Umbilical cord (tissue), 2 donors: Measurements from ENCODE around the gene SPOCK1. TPM values are rescaled to one million over a fixed set of nuclear protein-coding genes. Genes with fewer than 3 reads are reported as not detected.
A peak's percentile ranks its signal among the peaks of the same experiment; 100 is the strongest.

Source experiments
- DNase-seq: peaks from one replicate; pipeline ENCODE4 v3.0.0-alpha.2; 2015; ENCODE audit warnings: low spot score
- total RNA-seq: library from RNA; depleted of rRNA; stranded (reverse); fragments of >200 nt; gene quantifications from one replicate; pipeline ENCODE4 v1.2.3, GENCODE V29; 2014; ENCODE audit warnings: low replicate concordance; ENCODE audit not compliant: insufficient read depth

Gene SPOCK1
- total RNA-seq, 1 donor from 2014 or later: 28.4 TPM

DNA sequence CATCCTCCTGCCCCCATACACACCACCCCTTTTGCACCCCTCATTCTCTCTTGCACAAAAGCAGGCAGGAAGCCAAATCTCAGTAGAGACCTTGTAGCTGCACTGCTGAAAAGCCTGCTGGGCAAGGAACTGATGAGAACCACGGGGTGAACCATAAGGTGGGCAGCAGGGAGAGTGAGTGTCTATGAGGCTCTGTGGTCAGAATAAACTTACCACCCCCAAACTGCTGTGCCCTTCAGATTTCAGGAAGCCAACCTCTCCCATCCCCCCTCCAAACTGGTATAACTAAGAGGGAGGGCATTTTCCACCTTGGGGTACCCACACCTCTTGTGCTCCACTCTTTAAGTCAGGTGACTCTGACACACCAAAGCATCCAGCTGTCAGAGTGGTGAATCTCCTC lies 471.4 kb downstream of the SPOCK1 start:
- DNase-seq: no peak

DNA sequence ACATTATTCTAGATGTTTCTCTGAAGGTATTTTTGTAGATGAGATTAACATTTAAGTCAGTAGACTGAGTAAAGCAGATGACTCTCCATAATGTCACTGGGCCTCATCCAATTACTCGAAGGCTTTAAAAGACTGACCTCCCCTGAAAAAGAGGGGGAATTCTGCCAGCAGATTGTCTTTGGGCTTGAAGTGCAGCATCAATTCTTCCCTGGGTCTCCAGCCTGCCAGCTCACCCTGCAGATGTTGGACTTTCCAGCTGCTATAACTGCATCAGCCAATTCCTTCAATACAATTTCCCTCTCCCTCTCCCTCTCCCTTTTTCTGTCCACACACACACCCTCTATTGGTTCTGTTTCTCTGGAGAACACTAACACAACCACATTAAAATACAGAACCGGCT lies 472.8 kb downstream of the SPOCK1 start:
- no peak for DNase-seq

DNA sequence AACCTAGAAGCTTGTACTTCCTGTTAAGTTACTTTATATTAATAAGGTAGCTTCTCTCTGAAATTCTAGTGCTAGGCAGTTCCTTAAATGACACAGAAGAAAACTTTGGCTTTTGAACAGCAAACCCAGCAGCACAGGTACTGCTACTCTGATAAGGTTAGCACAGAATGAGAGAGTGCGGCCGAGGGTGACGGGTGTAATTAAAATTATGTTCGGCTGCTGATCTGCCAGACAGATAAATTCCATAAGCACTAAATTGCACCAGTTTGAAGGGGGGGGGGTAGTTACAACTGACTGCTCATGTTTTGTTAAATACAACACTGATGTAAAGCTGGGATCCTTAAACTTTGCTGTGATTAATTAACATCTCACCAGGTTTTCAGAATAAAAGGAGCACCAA lies 475.1 kb downstream of the SPOCK1 start:
- no peak for DNase-seq

DNA sequence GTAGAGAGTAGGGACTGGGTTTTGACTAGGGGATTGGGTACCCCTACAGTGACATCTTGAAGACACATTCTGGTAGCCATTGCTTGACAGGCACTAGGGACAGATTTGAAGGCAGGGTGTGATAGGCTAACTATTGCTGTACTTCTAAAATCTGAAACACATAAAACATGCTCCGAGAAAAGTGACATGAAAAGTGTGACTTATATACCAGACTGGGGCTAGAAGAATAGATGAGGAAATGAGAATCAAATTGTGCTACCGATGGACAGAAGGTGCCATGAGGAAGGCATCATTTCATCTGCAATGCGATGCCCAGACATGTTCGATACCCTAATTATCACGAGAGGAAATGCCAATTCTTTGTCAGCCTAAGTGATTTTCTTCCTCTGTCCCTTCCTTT lies 475.8 kb downstream of the SPOCK1 start:
- no peak for DNase-seq

DNA sequence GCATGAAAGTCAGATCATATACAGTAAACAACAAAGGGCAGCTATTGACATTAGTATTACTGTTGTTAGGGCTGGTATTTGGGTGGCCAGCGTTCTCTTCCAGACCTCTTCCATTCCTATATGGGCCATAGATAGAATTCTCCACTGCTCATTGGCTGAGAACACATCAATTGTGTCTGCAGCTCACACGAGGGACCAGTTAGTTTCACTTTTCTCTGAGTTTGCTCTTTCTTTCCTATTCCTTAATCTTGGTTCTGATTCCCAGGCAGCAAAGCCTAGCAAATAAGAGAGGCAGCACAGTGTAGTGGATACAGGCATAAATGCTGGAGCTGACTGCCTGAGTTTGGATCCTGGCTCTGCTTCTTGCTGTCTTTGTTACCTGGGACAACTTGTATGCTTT lies 476.4 kb downstream of the SPOCK1 start:
- peak; percentile 71 for DNase-seq

DNA sequence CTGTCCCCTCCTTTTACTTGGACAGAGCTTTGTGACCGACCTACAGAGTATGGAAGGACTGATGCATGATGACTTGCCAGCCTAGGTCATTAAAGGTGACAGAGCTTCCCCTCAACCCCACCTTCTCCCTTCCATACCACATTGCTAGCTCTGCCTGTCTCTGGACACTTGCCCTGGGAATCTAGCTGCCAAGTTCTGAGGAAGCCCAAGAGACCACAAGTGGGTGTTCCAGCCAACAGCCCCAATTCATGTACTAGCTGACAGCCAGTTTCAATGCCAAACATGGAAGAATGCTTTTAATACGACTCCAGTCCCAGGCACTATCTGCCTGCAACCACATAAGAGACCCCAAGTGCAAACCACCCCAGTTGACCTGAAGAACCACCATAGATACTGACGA lies 477.1 kb downstream of the SPOCK1 start:
- no peak for DNase-seq

DNA sequence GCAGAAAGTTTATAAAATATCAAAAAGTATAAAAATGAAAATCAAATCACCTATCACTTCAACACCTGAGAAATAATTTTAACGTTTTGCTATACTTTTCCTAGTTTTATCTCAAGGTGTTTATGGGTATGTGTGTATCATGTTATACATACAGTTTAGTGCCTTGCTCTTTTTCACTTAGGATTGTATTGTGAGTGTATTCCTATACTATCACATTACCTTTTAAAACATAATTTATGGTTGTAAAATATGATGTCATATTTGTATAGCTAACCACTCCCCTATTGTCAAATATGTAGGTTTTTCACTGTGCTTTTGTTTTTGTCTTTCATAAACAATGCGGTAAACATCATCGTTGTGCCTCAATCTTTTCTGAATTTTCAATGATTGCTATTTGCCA lies 479.9 kb downstream of the SPOCK1 start:
- DNase-seq: no peak

DNA sequence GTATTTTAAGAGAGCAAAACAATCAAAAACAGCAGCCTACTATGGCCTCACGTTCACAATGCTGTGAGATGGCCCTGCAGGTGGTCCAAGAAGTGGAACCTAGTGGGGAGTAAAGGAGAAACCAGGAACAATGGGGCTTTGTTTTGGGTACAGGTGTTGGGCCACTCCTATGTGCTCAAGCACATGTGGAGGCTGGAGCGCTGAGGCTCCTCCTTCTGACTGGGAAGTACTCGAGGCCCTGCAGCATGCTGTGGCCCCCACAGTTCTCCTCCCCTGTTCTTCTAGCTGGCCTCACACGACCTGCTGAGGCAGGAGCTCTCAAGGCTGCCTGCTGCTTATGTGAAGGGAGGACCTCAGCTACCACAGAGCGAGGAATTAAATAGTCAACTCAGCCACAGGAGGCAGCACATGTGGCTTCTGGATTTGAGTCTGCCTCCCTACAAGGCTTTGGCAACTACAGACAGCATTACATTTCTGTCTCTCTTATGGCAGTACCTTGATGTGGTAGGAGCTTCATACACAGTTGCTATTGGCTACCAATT lies 482.3 kb downstream of the SPOCK1 start:
- DNase-seq: no peak

DNA sequence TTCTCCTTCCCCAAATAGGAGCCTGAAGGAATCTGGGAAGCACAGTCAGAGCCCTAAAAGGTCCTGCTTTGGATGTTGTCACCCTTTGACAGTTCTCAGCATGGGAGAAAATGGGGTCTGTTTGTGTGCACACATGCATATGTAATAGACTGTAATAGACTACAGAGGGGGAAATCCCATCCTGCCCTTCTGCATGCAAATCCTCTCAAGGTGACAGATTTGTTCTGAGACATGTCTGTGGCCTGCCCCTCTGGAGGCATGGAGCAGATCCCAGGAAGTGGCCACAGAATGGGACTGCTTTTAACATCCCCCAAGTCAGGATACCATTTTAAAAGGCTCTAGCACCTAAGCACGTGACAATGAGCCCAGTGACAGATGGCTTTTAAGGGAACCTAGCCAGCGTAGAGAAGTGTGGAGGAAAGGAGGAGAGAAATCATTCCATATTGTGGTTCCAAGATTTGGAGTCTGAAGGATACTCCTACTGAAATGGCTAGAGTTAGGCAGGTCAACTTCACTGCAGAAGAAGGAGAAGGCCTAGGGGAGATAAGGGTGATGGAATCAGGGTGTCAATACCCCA lies 483.5 kb downstream of the SPOCK1 start:
- no peak for DNase-seq

DNA sequence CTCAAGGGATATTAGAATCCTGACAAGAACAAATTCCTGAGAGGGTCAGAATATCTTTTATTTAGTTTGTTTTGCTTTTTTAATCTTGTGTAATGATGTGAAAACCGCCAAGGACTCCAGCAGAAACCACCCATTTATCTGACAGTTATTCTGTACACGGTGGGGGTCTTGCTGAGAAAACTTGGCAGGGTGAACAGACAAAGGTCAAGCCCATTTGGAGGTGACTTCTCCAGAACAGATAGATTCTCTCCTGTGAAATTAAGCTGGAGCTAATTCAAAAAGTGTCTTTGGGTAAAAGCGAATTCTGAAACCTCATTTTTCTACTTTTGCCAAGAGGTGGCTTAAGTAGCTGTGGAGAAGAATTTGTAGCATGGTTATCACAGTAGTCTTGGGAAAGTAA lies 484.4 kb downstream of the SPOCK1 start:
- DNase-seq: no peak

DNA sequence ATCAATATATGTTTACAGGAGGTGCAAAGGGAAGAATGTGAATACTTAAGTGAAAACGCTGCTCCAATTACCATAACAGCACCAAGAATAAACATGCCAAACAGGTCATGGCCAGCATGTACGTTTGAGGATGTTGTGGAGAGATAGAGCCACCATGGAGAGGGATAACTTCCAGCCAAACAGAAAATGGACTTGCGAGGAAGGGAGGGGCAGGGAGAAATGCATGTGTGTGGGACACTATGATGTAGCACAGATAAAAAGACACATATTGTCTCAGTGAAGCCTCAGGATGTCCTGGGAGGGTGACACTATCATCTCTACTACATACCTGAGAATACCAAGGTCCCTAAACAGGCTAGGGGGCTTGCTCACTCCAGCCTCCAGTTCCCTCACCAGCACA lies 488.9 kb downstream of the SPOCK1 start:
- no peak for DNase-seq

DNA sequence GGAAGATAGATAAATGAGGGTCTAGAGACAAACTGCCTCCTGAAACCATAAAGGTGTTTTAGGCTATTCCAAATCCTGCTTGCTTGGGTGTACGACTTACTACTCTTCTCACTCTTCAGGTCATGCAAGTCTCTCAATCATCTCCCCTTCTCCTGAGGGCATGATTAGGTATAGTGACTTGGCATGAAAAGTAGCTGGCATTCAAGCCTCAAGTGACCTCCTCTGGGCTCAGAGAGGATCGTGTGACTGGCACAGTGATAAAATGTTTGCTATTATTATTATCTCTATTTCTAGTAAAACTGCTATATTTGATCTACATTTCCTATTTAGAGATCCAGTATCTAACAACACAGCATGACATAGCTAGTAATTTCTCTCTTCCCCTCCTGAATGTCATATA lies 494.8 kb downstream of the SPOCK1 start:
- no peak for DNase-seq

DNA sequence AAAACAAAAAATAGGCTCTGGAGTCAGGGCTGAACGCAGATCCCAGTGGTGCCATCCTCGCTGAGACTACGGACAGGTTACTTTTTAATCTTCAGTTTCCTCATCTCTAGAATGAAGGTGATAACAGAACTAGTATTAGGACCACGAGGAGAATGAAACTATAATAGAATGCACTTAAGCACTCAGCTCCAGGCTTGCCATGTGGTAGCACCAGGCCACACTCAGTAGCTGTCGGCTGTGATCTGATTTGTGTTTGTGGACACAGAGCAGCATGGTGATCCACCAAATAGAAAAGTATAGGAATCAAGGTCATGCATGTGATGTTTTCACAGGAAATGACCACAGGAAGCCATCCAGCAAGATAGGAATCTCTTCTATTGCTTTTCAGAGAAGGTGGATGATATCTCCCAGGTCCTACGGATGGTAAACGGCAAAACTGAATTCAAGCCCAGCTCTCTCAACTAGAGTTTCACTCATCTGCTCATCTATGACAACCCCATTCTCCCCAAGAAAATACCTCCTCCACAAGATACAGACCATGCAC lies 498.0 kb downstream of the SPOCK1 start:
- no peak for DNase-seq

DNA sequence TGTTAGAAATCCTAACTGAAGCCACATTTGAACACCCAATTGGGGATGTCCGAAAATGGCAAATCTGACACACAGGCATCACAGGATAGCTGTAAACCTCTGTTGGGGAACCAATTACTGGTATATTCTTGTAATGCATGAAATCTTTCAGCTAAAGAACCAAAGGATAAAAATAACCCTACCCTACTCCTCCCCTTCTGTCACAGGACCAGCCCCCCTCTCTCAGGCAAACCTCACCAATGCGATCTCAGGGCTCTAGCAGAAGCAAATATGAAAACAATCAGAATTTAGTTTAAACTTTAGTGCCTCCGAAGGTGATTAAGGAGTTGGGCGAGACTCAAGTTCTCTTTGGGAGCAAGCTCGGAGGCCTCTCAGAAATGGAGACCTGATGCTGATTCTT lies 499.3 kb downstream of the SPOCK1 start:
- no peak for DNase-seq

DNA sequence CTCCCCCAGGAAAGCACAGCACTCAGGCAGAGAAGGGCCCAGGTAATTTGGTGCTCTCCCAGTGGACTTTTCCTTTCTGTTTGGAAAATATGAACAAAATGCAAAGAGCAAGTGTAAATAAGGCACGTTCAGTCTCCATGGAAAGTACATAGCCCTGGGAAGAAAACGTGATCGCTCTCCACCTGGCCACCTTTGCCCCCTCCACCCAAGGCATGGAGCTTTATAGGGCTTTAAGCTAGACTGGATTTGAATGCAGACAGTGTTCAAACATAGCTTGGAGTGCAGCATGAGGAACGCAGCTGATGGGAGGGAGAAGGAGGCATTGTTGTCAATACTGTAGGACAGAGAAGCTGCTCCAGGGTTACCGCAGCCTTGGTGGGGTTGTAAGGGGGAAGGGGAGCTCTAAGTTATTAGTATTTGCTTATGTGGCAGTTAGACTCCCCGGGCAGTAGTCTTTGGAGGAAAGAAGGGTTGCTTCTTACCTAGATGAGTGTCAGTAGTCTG lies 500.2 kb downstream of the SPOCK1 start:
- DNase-seq: no peak

DNA sequence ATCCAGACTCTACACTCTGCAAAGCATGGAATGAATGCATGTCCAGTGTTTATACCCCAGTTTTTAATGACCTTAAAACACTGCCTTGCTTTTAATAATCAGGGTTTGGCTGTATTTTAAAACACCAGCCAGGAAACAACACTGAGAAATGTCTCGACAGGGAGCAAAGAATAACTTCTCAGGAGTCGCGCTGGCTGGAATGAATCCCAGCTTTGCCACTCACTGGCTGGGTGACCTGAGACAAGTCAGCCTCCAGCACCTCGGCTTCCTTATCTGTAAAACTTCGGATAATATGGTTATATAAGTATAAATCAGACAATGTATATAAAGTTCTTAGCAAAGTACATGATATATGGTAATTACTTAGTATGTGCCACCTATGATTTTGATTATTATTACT lies 505.0 kb downstream of the SPOCK1 start:
- no peak for DNase-seq

DNA sequence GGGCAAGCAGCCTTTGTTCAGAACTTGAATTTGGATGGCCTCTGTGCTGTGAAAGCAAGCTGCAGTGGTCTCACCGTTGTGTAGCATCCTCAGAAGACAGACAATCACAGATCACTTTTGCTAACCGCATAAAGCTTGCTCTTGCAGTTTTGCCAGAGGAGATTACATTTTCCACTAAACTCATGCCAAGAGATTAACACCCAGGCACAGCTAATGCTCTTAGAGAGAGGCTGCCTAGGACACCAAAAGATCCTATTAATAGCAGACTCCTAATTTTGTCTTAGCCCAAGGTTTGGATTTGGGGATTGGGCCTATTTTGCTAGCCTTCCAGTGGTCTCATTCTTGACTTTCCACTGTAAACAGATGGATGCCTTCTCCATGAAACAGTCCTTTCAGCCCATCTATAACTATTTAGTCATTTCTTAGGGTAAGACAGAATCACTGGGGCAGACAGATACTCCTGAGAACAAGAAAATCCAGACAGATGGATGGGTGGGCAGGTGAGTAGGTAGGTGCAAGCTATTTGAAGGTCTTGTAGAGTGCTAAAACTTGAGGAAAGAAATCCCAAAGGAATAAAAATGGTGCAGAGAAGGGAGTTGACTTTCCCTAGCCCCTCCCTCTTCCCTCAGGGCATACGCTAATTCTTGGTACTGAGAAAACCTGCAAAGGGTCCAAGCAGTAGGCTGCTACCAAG lies 506.2 kb downstream of the SPOCK1 start:
- no peak for DNase-seq

DNA sequence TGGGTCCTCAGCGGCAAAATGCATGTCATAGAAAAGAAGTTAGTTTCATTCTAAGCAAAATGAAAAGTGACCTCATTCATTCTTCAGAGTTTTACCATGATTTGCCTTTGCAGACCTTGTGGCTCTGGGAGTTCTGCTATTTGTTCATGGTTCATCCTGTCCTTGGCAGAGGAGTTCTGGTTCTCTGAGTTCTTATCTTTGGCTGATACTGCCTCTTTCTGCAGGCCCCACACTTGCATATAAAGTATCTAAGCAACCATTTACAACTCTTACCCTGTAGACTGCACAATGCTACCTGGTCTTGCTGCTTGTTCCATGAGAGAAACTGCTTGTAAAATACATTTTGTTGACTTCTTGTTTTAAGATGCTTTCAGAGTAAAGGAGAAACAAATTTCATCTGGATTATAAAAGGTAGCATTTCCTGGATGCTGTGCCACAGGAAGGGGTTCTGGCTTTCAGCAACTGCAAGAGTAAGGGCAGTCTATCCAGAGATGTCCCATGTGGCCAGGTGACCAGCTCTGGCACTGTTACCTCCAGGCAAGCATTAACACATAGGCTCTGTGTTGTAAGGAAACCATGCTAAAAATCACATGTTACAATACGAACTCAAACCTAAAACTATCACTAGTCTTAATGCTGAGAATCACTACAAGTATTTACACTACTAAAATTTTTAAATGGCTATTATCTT lies 513.2 kb downstream of the SPOCK1 start:
- DNase-seq: peak; percentile 58

DNA sequence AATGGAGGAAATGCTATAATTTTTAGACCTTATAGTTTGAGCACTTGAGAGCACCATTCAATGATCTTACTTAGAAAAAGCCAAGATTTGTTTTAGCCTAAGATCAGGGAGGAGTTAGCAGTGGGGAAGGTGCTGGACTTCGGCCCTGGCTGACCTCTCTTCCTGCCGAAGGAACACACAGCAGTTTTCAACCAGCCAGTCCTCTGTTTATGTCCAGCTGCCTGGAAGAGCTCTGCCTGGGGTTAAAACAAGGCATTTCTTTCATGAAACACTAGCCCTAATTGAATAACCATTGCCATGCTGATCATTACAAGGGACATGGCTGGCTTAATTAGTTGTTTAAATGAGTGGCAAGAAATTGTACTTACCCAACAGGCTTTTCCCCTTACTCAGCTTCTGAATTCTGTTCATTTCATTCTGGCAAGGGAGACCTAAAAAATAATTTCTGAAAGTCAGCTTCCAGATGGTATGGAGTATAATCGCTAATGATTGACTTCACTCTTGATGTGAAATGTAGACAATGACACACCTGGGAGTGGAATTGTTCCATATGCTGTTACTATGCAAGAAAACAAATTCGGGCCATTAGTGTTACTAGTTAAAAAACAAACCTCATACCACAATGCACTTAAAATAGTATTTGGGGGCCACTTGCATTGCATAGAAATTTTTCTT lies 514.2 kb downstream of the SPOCK1 start:
- DNase-seq: no peak

DNA sequence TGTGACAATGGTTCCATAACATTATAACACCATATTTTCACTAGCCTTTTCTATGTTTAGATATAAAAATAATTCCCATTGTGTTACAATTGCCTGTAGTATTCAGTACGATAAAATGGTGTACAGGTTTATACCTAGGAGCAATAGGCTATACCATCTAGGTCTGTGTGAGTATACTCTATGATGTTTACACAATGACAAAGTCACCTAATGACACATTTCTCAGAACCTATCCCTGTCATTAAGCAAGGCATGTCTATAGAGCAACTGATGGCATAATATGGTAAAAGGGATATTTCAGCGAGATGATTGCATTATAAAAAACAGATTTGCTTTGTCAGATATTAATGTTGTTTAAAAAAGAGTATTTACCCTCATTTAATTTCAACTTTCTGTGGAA lies 517.2 kb downstream of the SPOCK1 start:
- no peak for DNase-seq

DNA sequence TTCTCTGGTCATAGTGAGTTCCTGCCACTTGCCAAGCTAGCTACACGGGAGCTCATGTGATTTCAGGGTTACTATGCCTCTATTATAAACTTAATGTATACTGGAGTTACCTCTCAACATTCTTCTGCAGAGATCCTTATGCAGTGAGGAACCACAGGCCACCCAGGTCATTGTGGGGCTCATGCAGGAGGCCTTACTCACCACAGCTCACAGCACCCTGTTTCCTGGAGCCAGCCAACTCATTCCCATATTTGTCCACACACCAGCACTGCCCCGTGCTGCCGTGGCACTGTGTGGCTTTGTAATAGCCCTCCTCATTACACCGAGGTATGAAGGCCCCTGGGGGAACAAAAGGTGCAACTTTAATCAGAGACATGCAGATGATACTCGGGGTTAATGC lies 520.0 kb downstream of the SPOCK1 start:
- no peak for DNase-seq

DNA sequence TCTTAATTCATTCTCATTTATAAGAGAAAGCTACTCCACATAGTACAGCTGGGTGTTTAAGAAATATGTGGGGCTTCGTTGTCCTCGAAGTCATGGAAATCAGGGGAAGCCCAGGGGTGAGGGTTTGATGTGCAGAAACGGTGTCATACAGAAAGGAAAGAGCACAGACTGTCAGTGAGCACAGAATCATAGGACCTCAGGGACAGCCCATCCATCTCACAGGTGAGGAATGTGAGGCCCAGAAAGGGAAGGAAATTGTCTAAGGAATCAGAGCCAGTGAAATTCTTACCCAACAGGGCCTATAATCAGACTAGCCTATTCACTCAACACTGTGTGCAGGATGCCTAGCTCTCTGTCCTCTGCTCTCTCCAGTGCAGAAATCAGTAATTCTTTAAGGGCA lies 535.6 kb downstream of the SPOCK1 start:
- DNase-seq: peak; percentile 4
